HepG2 (cell line): ENCODE measurements around the gene SPTBN5. TPM values are rescaled to one million over a fixed set of nuclear protein-coding genes. Genes with fewer than 3 reads are reported as not detected.

ENCODE experiments used
- ATAC-seq: fragments of 200-7000 bp; cut with Tn5 transposase; 3 replicates; pipeline ENCODE4 v1.9.1; 2020; ENCODE audit warnings: mild to moderate bottlenecking, moderate library complexity
- BruUV-seq: library from RNA; stranded (reverse); fragments of 400-500 nt; replicated peaks from 2 replicates; lab custom pipeline; 2021; lab: Mats Ljungman, UMichigan
- CTCF ChIA-PET: fragments of 300-600 bp; formaldehyde crosslinking; extraction: SDS; loops from one replicate; lab custom pipeline; 2021; ENCODE audit warnings: low total read pairs, inconsistent platforms, low intra/inter-chr PET ratio; lab: Yijun Ruan, JAX
- POLR2A ChIA-PET: fragments of 350-600 bp; sonication (Branson Sonifier 250); formaldehyde crosslinking; loops from one replicate; lab custom pipeline; 2020; ENCODE audit warnings: antibody characterized with exemption, inconsistent platforms; lab: Yijun Ruan, JAX
- DNase-seq: peaks from one replicate; pipeline ENCODE4 v3.0.0-alpha.2; 2015; ENCODE audit warnings: low spot score
- FAIRE-seq: peaks from 3 replicates; lab custom pipeline; 2011; peaks lifted over from hg19 to GRCh38; lab: Jason Lieb, UNC
- H2AFZ ChIP-seq: one replicate; pipeline ENCODE4 v1.6.1; 2011; ENCODE audit warnings: low read length, inconsistent platforms
- H3K27ac ChIP-seq: fragments of 300-600 bp; 3 replicates; pipeline ENCODE4 v1.8.0; 2011; ENCODE audit warnings: mixed run types, mild to moderate bottlenecking, mixed read lengths, low read length, inconsistent platforms; ENCODE audit not compliant: insufficient read depth; ENCODE audit errors: extremely low read length
- H3K27me3 ChIP-seq, 2 experiments: fragments of 200-600 bp in 1 of 2; 2 replicates in 1 of 2; 3 replicates in 1 of 2; pipeline versions ENCODE4 v1.6.0 to v1.8.0; 2011; ENCODE audit warnings: low read length in 2 of 2, mild to moderate bottlenecking in 2 of 2, moderate library complexity in 2 of 2, inconsistent platforms in 1 of 2; ENCODE audit not compliant: insufficient read depth in 2 of 2, control insufficient read depth in 1 of 2
- H3K36me3 ChIP-seq, 2 experiments: fragments of 200-600 bp in 1 of 2; replicated peaks in 1 of 2; 2 replicates in 1 of 2; 3 replicates in 1 of 2; pipeline versions ENCODE4 v1.5.1 to v1.8.0; 2011; ENCODE audit warnings: low read length in 2 of 2, inconsistent platforms in 1 of 2; ENCODE audit not compliant: insufficient read depth in 2 of 2, control insufficient read depth in 1 of 2
- H3K4me1 ChIP-seq: 2 replicates; pipeline ENCODE4 v1.5.1; 2012; ENCODE audit warnings: low read length, inconsistent platforms; ENCODE audit not compliant: insufficient read depth
- H3K4me2 ChIP-seq: 2 replicates; pipeline ENCODE4 v1.6.0; 2011; ENCODE audit warnings: low read depth, low read length, inconsistent platforms
- H3K4me3 ChIP-seq, 3 experiments: fragments of 200-600 bp in 1 of 3; sonication (generic), shearing (Covaris generic) in 1 of 3; replicated peaks in 1 of 3; 2 replicates each; pipeline ENCODE4 v1.5.1; 2011 to 2016; ENCODE audit warnings: low read length in 3 of 3, inconsistent platforms in 2 of 3, low read depth in 2 of 3, mild to moderate bottlenecking in 2 of 3, control low read depth in 1 of 3, mixed read lengths in 1 of 3; ENCODE audit not compliant: insufficient read depth in 1 of 3
- H3K79me2 ChIP-seq: one replicate; pipeline ENCODE4 v1.6.1; 2011; ENCODE audit warnings: low read length, inconsistent platforms; ENCODE audit not compliant: insufficient read depth
- H3K9ac ChIP-seq: 2 replicates; pipeline ENCODE4 v1.6.0; 2011; ENCODE audit warnings: mild to moderate bottlenecking, low read depth, low read length, inconsistent platforms; ENCODE audit not compliant: insufficient read depth
- H3K9me3 ChIP-seq: 2 replicates; pipeline ENCODE4 v1.5.1; 2012; ENCODE audit warnings: mild to moderate bottlenecking, low read length
- H4K20me1 ChIP-seq: 2 replicates; pipeline ENCODE4 v1.6.0; 2011; ENCODE audit warnings: inconsistent platforms, mild to moderate bottlenecking, low read length, moderate library complexity; ENCODE audit not compliant: insufficient read depth
- AKAP8 ChIP-seq: sonication (generic); formaldehyde crosslinking; IDR thresholded peaks from 2 replicates; pipeline ENCODE4 v1.5.1; 2020; ENCODE audit warnings: mild to moderate bottlenecking, missing genetic modification reagents
- CTCF ChIP-seq: sonication (generic); formaldehyde crosslinking; IDR thresholded peaks from 2 replicates; pipeline ENCODE4 v1.5.0; 2020; ENCODE audit warnings: mild to moderate bottlenecking, missing genetic modification reagents, moderate library complexity
- DPF2 ChIP-seq: sonication (generic); formaldehyde crosslinking; IDR thresholded peaks from 2 replicates; pipeline ENCODE4 v1.4.0; 2020; ENCODE audit warnings: mild to moderate bottlenecking, low read depth, missing genetic modification reagents, borderline replicate concordance
- HMG20B ChIP-seq: conservative IDR thresholded peaks from 2 replicates; pipeline ENCODE4 v1.6.1; 2016; ENCODE audit warnings: missing genetic modification reagents, missing compliant biosample characterization
- JUN ChIP-seq: sonication (generic); formaldehyde crosslinking; IDR thresholded peaks from 2 replicates; pipeline ENCODE4 v1.4.0; 2020; ENCODE audit warnings: mild to moderate bottlenecking, missing genetic modification reagents
- NCOR1 ChIP-seq: fragments of 200-600 bp; sonication (generic); IDR thresholded peaks from 2 replicates; pipeline ENCODE4 v1.7.0; 2017; ENCODE audit warnings: antibody characterized with exemption, low read length, borderline replicate concordance
- PAF1 ChIP-seq: IDR thresholded peaks from 2 replicates; pipeline ENCODE4 v1.6.1; 2016; ENCODE audit warnings: missing genetic modification reagents, missing compliant biosample characterization
- ZBTB21 ChIP-seq: sonication (generic); formaldehyde crosslinking; IDR thresholded peaks from 2 replicates; pipeline ENCODE4 v1.4.0; 2020; ENCODE audit warnings: missing genetic modification reagents
- ZNF318 ChIP-seq: sonication (generic); formaldehyde crosslinking; IDR thresholded peaks from 2 replicates; pipeline ENCODE4 v1.4.0; 2020; ENCODE audit warnings: mild to moderate bottlenecking, missing genetic modification reagents
- WGBS: methylation state at CpG from one replicate; pipeline ENCODE4 v1.1.6; 2017; ENCODE audit warnings: low lambda C conversion rate; 5-methylcytosine and 5-hydroxymethylcytosine counted together
- in situ Hi-C: cut with HindIII; loops from 2 replicates; pipeline ENCODE4 v1.10.0; 2017; ENCODE audit warnings: low pct_unique_long_range_greater_than_20kb; ENCODE audit not compliant: extremely low pct_ligation_motif_present
- intact Hi-C: fragments of 100-400 bp; cut with micrococcal nuclease; formaldehyde crosslinking; loops from one replicate; pipeline ENCODE4 v1.10.0; 2022; ENCODE audit not compliant: unreplicated experiment
- polyA plus RNA-seq, 8 experiments: library from polyadenylated mRNA; depleted of rRNA in 3 of 8; stranded (reverse) in 7 of 8; unstranded in 1 of 8; fragments of >200 nt; fragmentation: Illumina TruSeq in 4 of 8; extraction: Trizol in 4 of 8; gene quantifications; 2 replicates each; pipeline versions ENCODE4 v1.2.1 to v1.2.3, GENCODE V29; 2011 to 2016; ENCODE audit warnings: low read depth in 4 of 8, missing spikeins in 1 of 8, mixed read lengths in 1 of 8; ENCODE audit not compliant: insufficient read depth in 1 of 8
- total RNA-seq, 5 experiments: library from RNA; depleted of rRNA; stranded (reverse); fragments of >200 nt; fragmentation: Illumina TruSeq; extraction: Trizol; gene quantifications; 2 replicates each; pipeline ENCODE4 v1.2.3, GENCODE V29; 2016; ENCODE audit warnings: low read depth in 1 of 5

SPTBN5 gene
- total and polyA plus RNA-seq, 2 of the 13 experiments (the other 11 are each of a cell fraction or from before 2014, with no cell fraction given): 0.01 to 0.07 TPM

GRCh38 chr15:41822957-41823356, 70.9 kb downstream of the SPTBN5 start:
- TF ChIP-seq DPF2 (CRISPR knock-in tag): no peak
- TF ChIP-seq CTCF (CRISPR knock-in tag): peak; percentile 15; the same call in 1 of the 2 replicates
- TF ChIP-seq, all 625 proteins: peak for 1
- 74% methylated on average over 2 of the region's 6 CpGs for WGBS
- no peak overlapping the region for H2AFZ ChIP-seq
- ATAC-seq (no peak), FAIRE-seq (no peak), DNase-seq (no peak)
- H3K9ac ChIP-seq: no peak overlapping the region
- no peaks in the 10 kb centered on the region; a peak in 1 of 5 replicates for H3K27me3 ChIP-seq
- no peak overlapping the region for H3K4me3 ChIP-seq
- H3K4me2 ChIP-seq: no peak overlapping the region
- ChIA-PET CTCF (no interaction called here), POLR2A (no interaction called here)
- H3K4me1 ChIP-seq: no peaks in the 10 kb centered on the region
- in situ Hi-C loops: no loop called here
- intact Hi-C loops: no loop called here
- H3K79me2 ChIP-seq: no peaks in the 10 kb centered on the region
- BruUV-seq: no TSS peak
- H3K36me3 ChIP-seq: peaks cover 3 to 16% of the 10 kb centered on the region in 2 experiments; a peak in 4 of 5 replicates
- no peaks in the 10 kb centered on the region for H4K20me1 ChIP-seq
- H3K27ac ChIP-seq: no peak overlapping the region
- H3K9me3 ChIP-seq: no peaks in the 10 kb centered on the region

GRCh38 chr15:41822471-41822870, 71.4 kb downstream of the SPTBN5 start:
- Histone ChIP-seq H3K4me3 (no peak overlapping the region), H3K27ac (no peak overlapping the region), H3K4me2 (no peak overlapping the region), H3K27me3 (no peaks in the 10 kb centered on the region), H3K36me3 (peaks cover 3 to 21% of the 10 kb centered on the region in 2 experiments; a peak in 4 of 5 replicates), H4K20me1 (no peaks in the 10 kb centered on the region), H3K9me3 (no peaks in the 10 kb centered on the region), H3K79me2 (no peaks in the 10 kb centered on the region), H3K4me1 (no peaks in the 10 kb centered on the region), H3K9ac (no peak overlapping the region), H2AFZ (no peak overlapping the region)
- intact Hi-C loops: no loop called here
- DNase-seq (no peak), FAIRE-seq (no peak), ATAC-seq (no peak)
- 91% methylated on average over 4 of the region's 6 CpGs for WGBS
- CTCF ChIA-PET: no interaction called here
- in situ Hi-C loops: no loop called here
- POLR2A ChIA-PET: no interaction called here
- no TSS peak for BruUV-seq
- TF ChIP-seq ZBTB21 (CRISPR knock-in tag) (no peak), AKAP8 (CRISPR knock-in tag) (no peak), ZNF318 (CRISPR knock-in tag) (no peak), HMG20B (CRISPR knock-in tag) (no peak), PAF1 (CRISPR knock-in tag) (no peak), JUN (CRISPR knock-in tag) (no peak), NCOR1 (no peak)
